NCI-H1417 treated with DMSO at 0.1 percent for 48 hours (cell line): ENCODE results near the gene WDR3.
"Not testable (repeated sequence)": the region's sequence is repeated elsewhere in the genome, so short reads cannot be mapped to it uniquely, and the experiment has no call there.

Experiments
- DNase-seq: peaks from one replicate; lab custom pipeline; 2025; lab: John Stamatoyannopoulos, UW

Gene WDR3

GRCh38 chr1:117929343-117930172 is at the start of gene WDR3, which contains the start of gene GDAP2:
Gene WDR3, plus strand, starts transcription at chr1:117929739. Its CDS starts 3,581 bp downstream, at chr1:117933320.
Gene GDAP2, minus strand, starts transcription at chr1:117929621. Its CDS starts 9,264 bp downstream, at chr1:117920357.
- DNase-seq: peak; percentile 87

- no peak for DNase-seq
These were observed 45.9 kb upstream of the WDR3 start for GRCh38 chr1:117883616-117884015.

- no peak for DNase-seq
These were observed 43.3 kb upstream of the WDR3 start for GRCh38 chr1:117886101-117886795.

DNA sequence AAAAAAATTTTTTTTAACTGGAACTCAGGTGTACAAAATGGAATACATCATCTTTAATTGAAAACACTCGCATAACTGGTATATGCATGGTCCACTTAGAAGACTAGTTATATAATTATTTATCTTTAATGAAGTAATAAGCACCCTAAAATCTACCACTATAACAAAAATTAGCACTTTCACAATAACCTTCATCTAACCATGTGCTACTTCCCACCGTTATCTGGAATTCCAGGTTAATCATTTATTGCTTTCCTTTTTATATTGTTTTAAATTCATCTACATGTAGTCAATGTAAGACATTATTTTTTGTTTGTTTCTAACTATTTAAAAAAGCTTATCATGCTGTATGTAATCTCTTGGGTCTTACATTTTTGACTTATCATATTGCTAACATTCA is 39.1 kb upstream of the WDR3 start:
- DNase-seq: no peak

- DNase-seq: no peak
These were observed 37.0 kb upstream of the WDR3 start for GRCh38 chr1:117892512-117892911.

DNA sequence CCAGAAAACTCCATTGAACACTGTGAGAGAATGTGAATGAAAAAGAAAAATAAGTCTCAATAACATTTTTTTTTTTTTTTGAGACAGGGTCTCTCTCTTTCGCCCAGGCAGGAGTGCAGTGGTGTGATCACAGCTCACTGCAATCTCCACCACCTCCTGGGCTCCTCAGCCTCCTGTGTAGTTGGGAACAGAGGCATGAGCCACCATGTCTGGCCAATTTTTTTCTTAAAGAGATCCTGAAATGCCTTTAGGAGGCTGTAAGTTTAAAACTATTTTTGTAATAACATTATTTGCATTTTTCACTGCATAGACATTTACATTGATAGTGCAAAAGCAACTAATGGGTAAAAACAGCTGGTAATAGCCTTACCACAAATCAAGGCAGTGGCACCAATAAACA is 35.5 kb upstream of the WDR3 start:
- DNase-seq: no peak

- peak; percentile 18 for DNase-seq
These were observed 33.9 kb upstream of the WDR3 start for GRCh38 chr1:117895482-117896114.

GRCh38 chr1:117897551-117897950 is 32.0 kb upstream of the WDR3 start:
- DNase-seq: no peak

- DNase-seq: no peak
These were observed 29.7 kb upstream of the WDR3 start for GRCh38 chr1:117899801-117900200.

DNA sequence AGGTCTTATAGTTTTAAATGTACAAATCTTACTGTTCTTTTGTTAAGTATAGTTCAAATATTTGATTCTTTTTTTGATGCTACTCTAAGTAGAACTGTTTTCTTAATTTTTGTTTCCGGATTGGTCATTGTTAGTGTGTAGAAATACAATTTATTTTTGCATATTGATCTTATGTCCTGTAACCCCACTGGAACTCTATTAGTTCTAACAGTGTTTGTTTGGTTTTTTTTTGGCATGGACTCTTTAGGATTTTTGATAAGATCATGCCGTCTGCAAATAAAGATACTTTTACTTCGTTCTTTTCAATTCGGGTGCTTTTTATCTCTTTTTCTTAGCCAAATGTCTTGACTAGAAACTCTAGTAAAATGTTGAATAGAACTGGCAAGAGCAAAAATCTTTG is 26.6 kb upstream of the WDR3 start:
- no peak for DNase-seq

GRCh38 chr1:117904485-117904884 is 25.1 kb upstream of the WDR3 start:
- no peak for DNase-seq

- DNase-seq: no peak
These were observed 24.5 kb upstream of the WDR3 start for GRCh38 chr1:117905019-117905418.

- no peak for DNase-seq
These were observed 18.5 kb upstream of the WDR3 start for GRCh38 chr1:117911051-117911450.

DNA sequence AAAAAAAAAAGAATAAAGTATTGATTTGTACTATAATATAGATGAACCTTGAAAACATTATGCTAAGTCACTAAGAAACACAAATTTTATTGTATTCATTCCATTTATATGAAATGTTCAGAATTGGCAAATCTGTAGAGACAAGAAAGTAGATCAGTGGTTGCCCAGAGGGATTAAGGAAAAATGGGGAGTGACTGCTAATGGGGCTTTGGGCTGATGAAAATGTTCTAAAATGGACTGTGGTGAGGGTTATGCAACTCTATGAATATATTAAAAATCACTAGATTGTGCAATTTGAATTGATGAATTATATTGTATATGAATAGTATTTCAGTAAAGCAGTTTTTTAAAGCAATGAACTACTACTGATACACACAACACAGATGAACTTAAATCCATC is 10.2 kb upstream of the WDR3 start:
- DNase-seq: no peak

DNA sequence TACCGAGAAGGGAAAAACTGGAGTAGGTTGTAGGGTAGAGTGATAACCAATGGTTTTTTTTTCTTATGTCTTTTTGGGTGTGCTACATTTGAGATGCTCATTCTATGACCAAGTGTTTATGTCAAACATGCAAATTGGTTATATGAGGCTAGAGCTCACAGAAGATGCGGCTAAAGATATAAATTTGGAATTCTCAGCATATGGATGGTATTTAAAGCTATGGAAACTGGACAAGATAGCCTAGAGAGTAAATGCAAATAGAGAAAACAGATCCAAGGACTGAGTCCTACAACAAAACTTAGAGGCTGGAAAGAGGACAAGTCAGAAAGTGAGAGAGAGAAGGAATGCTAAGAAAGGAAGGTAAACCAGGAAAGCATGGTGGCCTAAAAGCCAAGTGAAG is 7.5 kb upstream of the WDR3 start:
- no peak for DNase-seq

- not testable (repeated sequence) for DNase-seq
These were observed 6.8 kb upstream of the WDR3 start for GRCh38 chr1:117922717-117923116.

DNA sequence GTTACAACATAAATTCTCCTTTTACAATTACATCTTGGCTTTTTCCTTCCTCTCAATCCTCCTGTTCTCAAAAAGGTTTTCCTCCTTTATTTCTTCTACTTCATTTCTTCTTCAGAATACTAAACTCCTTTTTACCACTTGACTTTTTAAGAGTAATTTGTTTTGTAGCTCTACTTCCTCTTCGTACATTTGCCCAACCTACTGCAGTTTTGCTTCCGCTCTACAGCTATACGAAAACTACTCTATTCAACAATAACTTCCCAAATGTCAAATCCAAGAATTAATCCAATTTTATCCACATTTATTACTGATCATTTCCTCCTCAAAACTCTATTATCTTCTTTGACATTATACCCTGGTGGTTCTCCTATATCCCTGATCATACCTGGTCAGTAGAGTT is 3.6 kb upstream of the WDR3 start:
- no peak for DNase-seq

DNA sequence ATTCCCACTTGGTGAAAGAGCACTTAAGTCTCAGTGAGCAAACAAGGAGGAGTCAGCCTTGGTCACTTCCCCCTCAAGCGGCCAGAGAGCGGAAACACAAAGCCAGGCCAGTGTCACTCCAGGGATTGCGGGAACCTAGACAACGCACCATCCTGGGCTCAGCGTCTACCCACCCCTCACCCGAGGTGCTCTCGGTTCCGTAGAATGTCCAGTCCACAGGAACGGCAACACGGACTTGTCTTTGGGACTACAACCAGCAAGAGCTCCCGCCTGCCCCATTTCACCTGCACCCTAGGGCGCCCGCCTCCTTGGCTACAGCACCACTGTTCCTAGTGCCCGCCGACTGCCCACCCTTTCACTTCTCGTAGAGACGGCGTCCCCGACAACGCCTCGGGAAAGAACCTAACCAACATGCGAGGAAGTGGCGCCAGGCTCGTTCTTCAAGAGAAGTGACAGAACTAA is 627 bp upstream of the WDR3 start:
- DNase-seq: no peak

- DNase-seq: no peak
These were observed 571 bp downstream of the WDR3 start for GRCh38 chr1:117930173-117930447.

- no peak for DNase-seq
These were observed 945 bp downstream of the WDR3 start for GRCh38 chr1:117930484-117930883.

DNA sequence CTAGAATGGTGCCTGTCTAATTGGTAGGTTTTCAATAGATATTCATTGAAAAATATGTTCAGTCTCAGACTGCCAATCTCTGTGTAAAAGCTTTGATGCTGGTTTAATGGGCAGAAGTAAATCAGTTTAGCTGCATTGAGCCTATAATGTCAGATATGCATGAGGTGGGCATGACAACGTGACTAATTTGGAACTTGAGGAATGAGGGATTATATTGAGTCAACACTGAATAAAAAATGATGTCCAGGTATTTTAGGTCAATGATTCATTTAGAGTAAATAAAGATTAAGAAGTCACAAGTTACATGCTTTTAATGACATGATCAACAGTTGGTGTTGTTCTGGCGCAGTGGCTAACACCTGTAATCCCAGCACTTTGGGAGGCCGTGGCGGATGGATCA is 3.0 kb downstream of the WDR3 start:
- DNase-seq: no peak

DNA sequence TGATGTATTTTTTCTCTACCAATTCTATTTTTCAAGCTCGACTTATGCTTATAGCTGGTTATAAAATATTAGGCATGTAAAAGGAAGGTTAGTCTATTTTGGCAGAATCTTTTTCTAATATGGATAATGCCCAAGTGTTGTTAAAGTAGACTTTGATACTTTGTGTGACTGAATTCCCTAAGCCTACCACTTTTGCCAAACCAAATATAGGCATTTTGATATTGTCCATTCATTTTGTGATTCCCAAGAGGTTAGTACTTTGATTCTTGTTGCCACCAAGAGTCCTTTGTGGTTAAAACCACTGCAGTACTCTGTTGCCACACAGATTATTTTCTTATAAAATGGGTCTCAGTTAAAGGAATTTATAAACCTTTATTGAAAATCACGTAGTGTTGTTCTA is 4.2 kb downstream of the WDR3 start:
- no peak for DNase-seq

GRCh38 chr1:117942293-117942692 is 12.8 kb downstream of the WDR3 start:
- no peak for DNase-seq
